IPS-11a (cell line): Measurements from ENCODE around the gene NEDD4L.
"Not testable (repeated sequence)": the region's sequence is repeated elsewhere in the genome, so short reads cannot be mapped to it uniquely, and the experiment has no call there.

Source experiments
- H3K4me3 ChIP-seq: one replicate; pipeline ENCODE4 v1.5.1; 2013; ENCODE audit warnings: low read depth, low read length, control low read depth

The NEDD4L gene

GRCh38 chr18:58043491-58044369, at the start of gene NEDD4L:
Gene NEDD4L, plus strand, starts transcription at chr18:58044226. Its CDS starts 435 bp downstream, at chr18:58044661.
- H3K4me3 ChIP-seq, result peak within 1 kb of the TSS; percentile 81

- no peak overlapping the region for H3K4me3 ChIP-seq
Observed at GRCh38 chr18:57995331-57995730, 48.7 kb upstream of the NEDD4L start.

GRCh38 chr18:57996894-57997293, 47.1 kb upstream of the NEDD4L start:
- H3K4me3 ChIP-seq, result not testable (repeated sequence)

- no peak overlapping the region for H3K4me3 ChIP-seq
Observed at GRCh38 chr18:57997820-57998219, 46.2 kb upstream of the NEDD4L start.

GRCh38 chr18:57998461-57998860, 45.6 kb upstream of the NEDD4L start:
- H3K4me3 ChIP-seq, result no peak overlapping the region

GRCh38 chr18:58004317-58004716, 39.7 kb upstream of the NEDD4L start:
- no peak overlapping the region for H3K4me3 ChIP-seq

- no peak overlapping the region for H3K4me3 ChIP-seq
Observed at GRCh38 chr18:58005011-58005410, 39.0 kb upstream of the NEDD4L start.

- no peak overlapping the region for H3K4me3 ChIP-seq
Observed at GRCh38 chr18:58005885-58006523, 38.0 kb upstream of the NEDD4L start.

- no peak overlapping the region for H3K4me3 ChIP-seq
Observed at GRCh38 chr18:58009166-58009565, 34.9 kb upstream of the NEDD4L start.

GRCh38 chr18:58010265-58010664, 33.8 kb upstream of the NEDD4L start:
- no peak overlapping the region for H3K4me3 ChIP-seq

GRCh38 chr18:58012356-58012755, 31.7 kb upstream of the NEDD4L start:
- H3K4me3 ChIP-seq, result no peak overlapping the region

- no peak overlapping the region for H3K4me3 ChIP-seq
Observed at GRCh38 chr18:58013241-58014211, 30.5 kb upstream of the NEDD4L start.

GRCh38 chr18:58015065-58015780, 28.8 kb upstream of the NEDD4L start:
- no peak overlapping the region for H3K4me3 ChIP-seq

GRCh38 chr18:58017267-58017666, 26.8 kb upstream of the NEDD4L start:
- no peak overlapping the region for H3K4me3 ChIP-seq

GRCh38 chr18:58020567-58021107, 23.4 kb upstream of the NEDD4L start:
- H3K4me3 ChIP-seq, result no peak overlapping the region

GRCh38 chr18:58021504-58021903, 22.5 kb upstream of the NEDD4L start:
- no peak overlapping the region for H3K4me3 ChIP-seq

GRCh38 chr18:58023108-58023507, 20.9 kb upstream of the NEDD4L start:
- H3K4me3 ChIP-seq, result no peak overlapping the region

- no peak overlapping the region for H3K4me3 ChIP-seq
Observed at GRCh38 chr18:58024139-58024538, 19.9 kb upstream of the NEDD4L start.

GRCh38 chr18:58025205-58025604, 18.8 kb upstream of the NEDD4L start:
- no peak overlapping the region for H3K4me3 ChIP-seq

GRCh38 chr18:58025733-58026132, 18.3 kb upstream of the NEDD4L start:
- H3K4me3 ChIP-seq, result no peak overlapping the region
